ENCODE measurements around the gene MTHFD1L.

GRCh38 chr6:150915880-150916265 lies 50.4 kb downstream of the MTHFD1L start:
- TF ChIP-seq CTCF (IDR thresholded peaks at IDR 0.05) (no peak), POLR2A (IDR thresholded peaks at IDR 0.05) (no peak)

All from body of pancreas (tissue), 4 donors.